Activated T-cell treated with anti-CD3 and anti-CD28 coated beads, Interleukin-2, amount 50 U/mL, for 24 hours (primary cell): ENCODE data around the gene C4orf50.

Experiments used
- DNase-seq: peaks from one replicate; pipeline ENCODE4 v3.0.0-alpha.2; 2020
- H3K27ac Mint-ChIP-seq: 2 replicates; pipeline ENCODE4 v1.8.0; 2020; ENCODE audit warnings: mild to moderate bottlenecking, mixed read lengths
- H3K27me3 Mint-ChIP-seq: 2 replicates; pipeline ENCODE4 v1.8.0; 2020; ENCODE audit warnings: mixed read lengths
- H3K36me3 Mint-ChIP-seq: 2 replicates; pipeline ENCODE4 v1.8.0; 2020; ENCODE audit warnings: low read depth, mixed read lengths
- H3K4me1 Mint-ChIP-seq: 2 replicates; pipeline ENCODE4 v1.8.0; 2020; ENCODE audit warnings: low read depth, mixed read lengths
- H3K4me3 Mint-ChIP-seq: 2 replicates; pipeline ENCODE4 v1.8.0; 2020; ENCODE audit warnings: mild to moderate bottlenecking, moderate library complexity, mixed read lengths
- H3K9me3 Mint-ChIP-seq: 2 replicates; pipeline ENCODE4 v1.8.0; 2020; ENCODE audit warnings: mixed read lengths

C4orf50 gene

GRCh38 chr4:6049985-6050384 lies 31.8 kb upstream of the C4orf50 start:
- no peaks in the 10 kb centered on the region for H3K36me3 Mint-ChIP-seq
- no peaks in the 10 kb centered on the region for H3K4me1 Mint-ChIP-seq
- H3K4me3 Mint-ChIP-seq: no peak overlapping the region
- H3K27me3 Mint-ChIP-seq: peaks cover 3% of the 10 kb centered on the region
- H3K9me3 Mint-ChIP-seq: no peaks in the 10 kb centered on the region
- no peak for DNase-seq
- H3K27ac Mint-ChIP-seq: no peak overlapping the region

GRCh38 chr4:6049278-6049677 lies 31.0 kb upstream of the C4orf50 start:
- no peaks in the 10 kb centered on the region for H3K36me3 Mint-ChIP-seq
- H3K9me3 Mint-ChIP-seq: no peaks in the 10 kb centered on the region
- no peak for DNase-seq
- no peak overlapping the region for H3K4me3 Mint-ChIP-seq
- no peak overlapping the region for H3K27ac Mint-ChIP-seq
- peaks cover 8% of the 10 kb centered on the region for H3K27me3 Mint-ChIP-seq
- H3K4me1 Mint-ChIP-seq: no peaks in the 10 kb centered on the region

- Mint-ChIP-seq H3K4me1 (no peaks in the 10 kb centered on the region), H3K27ac (no peak overlapping the region), H3K9me3 (no peaks in the 10 kb centered on the region), H3K4me3 (no peak overlapping the region), H3K36me3 (no peaks in the 10 kb centered on the region), H3K27me3 (peaks cover 13% of the 10 kb centered on the region)
- DNase-seq: no peak
Measured at GRCh38 chr4:6048537-6048936, 30.3 kb upstream of the C4orf50 start.

- no peak overlapping the region for H3K4me3 Mint-ChIP-seq
Measured at GRCh38 chr4:6047130-6047673, 29.0 kb upstream of the C4orf50 start.

GRCh38 chr4:6046526-6047129 lies 28.4 kb upstream of the C4orf50 start:
- no peaks in the 10 kb centered on the region for H3K9me3 Mint-ChIP-seq
- H3K4me3 Mint-ChIP-seq: no peak overlapping the region
- H3K27ac Mint-ChIP-seq: no peak overlapping the region
- peaks cover 13% of the 10 kb centered on the region for H3K27me3 Mint-ChIP-seq
- DNase-seq: no peak
- H3K36me3 Mint-ChIP-seq: no peaks in the 10 kb centered on the region
- peaks cover 5% of the 10 kb centered on the region for H3K4me1 Mint-ChIP-seq

More at GRCh38 chr4:6047130-6047673, 29.0 kb upstream of the C4orf50 start:
- Mint-ChIP-seq H3K36me3 (no peaks in the 10 kb centered on the region), H3K27ac (no peak overlapping the region), H3K4me1 (peaks cover 1% of the 10 kb centered on the region), H3K9me3 (no peaks in the 10 kb centered on the region), H3K27me3 (peaks cover 13% of the 10 kb centered on the region)
- DNase-seq: no peak

- Mint-ChIP-seq H3K27me3 (peaks cover 13% of the 10 kb centered on the region), H3K9me3 (no peaks in the 10 kb centered on the region), H3K4me3 (no peak overlapping the region), H3K36me3 (no peaks in the 10 kb centered on the region), H3K27ac (no peak overlapping the region), H3K4me1 (peaks cover 5% of the 10 kb centered on the region)
- DNase-seq: no peak
Measured at GRCh38 chr4:6044805-6045204, 26.6 kb upstream of the C4orf50 start.

GRCh38 chr4:6044276-6044675 lies 26.0 kb upstream of the C4orf50 start:
- Mint-ChIP-seq H3K4me3 (no peak overlapping the region), H3K27me3 (peaks cover 13% of the 10 kb centered on the region), H3K36me3 (no peaks in the 10 kb centered on the region), H3K9me3 (no peaks in the 10 kb centered on the region), H3K4me1 (peaks cover 5% of the 10 kb centered on the region), H3K27ac (no peak overlapping the region)
- DNase-seq: no peak

GRCh38 chr4:6043843-6044242 lies 25.6 kb upstream of the C4orf50 start:
- no peaks in the 10 kb centered on the region for H3K9me3 Mint-ChIP-seq
- peaks cover 5% of the 10 kb centered on the region for H3K4me1 Mint-ChIP-seq
- no peak overlapping the region for H3K4me3 Mint-ChIP-seq
- no peaks in the 10 kb centered on the region for H3K36me3 Mint-ChIP-seq
- DNase-seq: no peak
- H3K27ac Mint-ChIP-seq: no peak overlapping the region
- peaks cover 13% of the 10 kb centered on the region for H3K27me3 Mint-ChIP-seq

GRCh38 chr4:6043188-6043587 lies 25.0 kb upstream of the C4orf50 start:
- Mint-ChIP-seq H3K4me3 (no peak overlapping the region), H3K27ac (no peak overlapping the region)

GRCh38 chr4:6042293-6043063 lies 24.2 kb upstream of the C4orf50 start:
- H3K27ac Mint-ChIP-seq: no peak overlapping the region
- peaks cover 5% of the 10 kb centered on the region for H3K4me1 Mint-ChIP-seq
- H3K27me3 Mint-ChIP-seq: peaks cover 13% of the 10 kb centered on the region
- H3K9me3 Mint-ChIP-seq: no peaks in the 10 kb centered on the region
- H3K4me3 Mint-ChIP-seq: no peak overlapping the region
- no peak for DNase-seq
- H3K36me3 Mint-ChIP-seq: no peaks in the 10 kb centered on the region

More at GRCh38 chr4:6043188-6043587, 25.0 kb upstream of the C4orf50 start:
- Mint-ChIP-seq H3K27me3 (peaks cover 13% of the 10 kb centered on the region), H3K4me1 (peaks cover 5% of the 10 kb centered on the region), H3K36me3 (no peaks in the 10 kb centered on the region), H3K9me3 (no peaks in the 10 kb centered on the region)
- no peak for DNase-seq

- no peaks in the 10 kb centered on the region for H3K36me3 Mint-ChIP-seq
- no peak overlapping the region for H3K4me3 Mint-ChIP-seq
- no peak overlapping the region for H3K27ac Mint-ChIP-seq
- DNase-seq: no peak
- peaks cover 5% of the 10 kb centered on the region for H3K4me1 Mint-ChIP-seq
- no peaks in the 10 kb centered on the region for H3K9me3 Mint-ChIP-seq
- peaks cover 13% of the 10 kb centered on the region for H3K27me3 Mint-ChIP-seq
Measured at GRCh38 chr4:6041800-6042199, 23.6 kb upstream of the C4orf50 start.

GRCh38 chr4:6038711-6039110 lies 20.5 kb upstream of the C4orf50 start:
- H3K9me3 Mint-ChIP-seq: no peaks in the 10 kb centered on the region
- peaks cover under 1% of the 10 kb centered on the region for H3K27me3 Mint-ChIP-seq
- H3K27ac Mint-ChIP-seq: no peak overlapping the region
- DNase-seq: no peak
- peaks cover 5% of the 10 kb centered on the region for H3K4me1 Mint-ChIP-seq
- no peaks in the 10 kb centered on the region for H3K36me3 Mint-ChIP-seq
- no peak overlapping the region for H3K4me3 Mint-ChIP-seq

- no peaks in the 10 kb centered on the region for H3K27me3 Mint-ChIP-seq
- H3K27ac Mint-ChIP-seq: no peak overlapping the region
- no peak for DNase-seq
- no peak overlapping the region for H3K4me3 Mint-ChIP-seq
- no peaks in the 10 kb centered on the region for H3K9me3 Mint-ChIP-seq
- no peaks in the 10 kb centered on the region for H3K36me3 Mint-ChIP-seq
- no peaks in the 10 kb centered on the region for H3K4me1 Mint-ChIP-seq
Measured at GRCh38 chr4:6035786-6036185, 17.6 kb upstream of the C4orf50 start.

- Mint-ChIP-seq H3K27ac (no peak overlapping the region), H3K36me3 (no peaks in the 10 kb centered on the region), H3K9me3 (no peaks in the 10 kb centered on the region), H3K27me3 (no peaks in the 10 kb centered on the region), H3K4me3 (no peak overlapping the region), H3K4me1 (no peaks in the 10 kb centered on the region)
- no peak for DNase-seq
Measured at GRCh38 chr4:6033381-6033780, 15.2 kb upstream of the C4orf50 start.
